PC-9 (cell line): ENCODE measurements around the gene IFI27. TPM values are rescaled to one million over a fixed set of nuclear protein-coding genes. Genes with fewer than 3 reads are reported as not detected.

ENCODE experiments used
- BruUV-seq: library from RNA; stranded (reverse); fragments of 400-500 nt; replicated peaks from 2 replicates; lab custom pipeline; 2021; lab: Mats Ljungman, UMichigan
- CTCF ChIA-PET: fragments of 300-600 bp; sonication (Branson Sonifier 250); formaldehyde crosslinking; loops from one replicate; lab custom pipeline; 2022; ENCODE audit warnings: antibody characterized with exemption; lab: Charles Lee
- POLR2A ChIA-PET: fragments of 300-600 bp; sonication (Branson Sonifier 250); formaldehyde crosslinking; loops from one replicate; lab custom pipeline; 2022; ENCODE audit warnings: antibody characterized with exemption; ENCODE audit not compliant: unreplicated experiment; lab: Charles Lee
- DNase-seq, 2 experiments: peaks; one replicate each; pipeline versions ENCODE4 v3.0.0 to v3.0.0-alpha.2; 2015 to 2022; ENCODE audit warnings: mixed read lengths in 1 of 2
- H2AFZ ChIP-seq: fragments of 200-600 bp; sonication (generic); 2 replicates; pipeline ENCODE4 v1.8.1; 2017; ENCODE audit warnings: antibody characterized with exemption
- H3F3A ChIP-seq: fragments of 200-600 bp; sonication (generic); 2 replicates; pipeline ENCODE4 v1.8.1; 2017; ENCODE audit warnings: antibody characterized with exemption, mild to moderate bottlenecking, low read depth; ENCODE audit not compliant: insufficient read depth
- H3K27ac ChIP-seq: fragments of 200-600 bp; sonication (generic); 2 replicates; pipeline ENCODE4 v1.6.1; 2016; ENCODE audit warnings: mixed run types
- H3K27me3 ChIP-seq: fragments of 200-600 bp; sonication (generic); 2 replicates; pipeline ENCODE4 v1.6.1; 2016; ENCODE audit warnings: low read depth, mixed run types; ENCODE audit not compliant: insufficient read depth
- H3K36me3 ChIP-seq: fragments of 200-600 bp; sonication (generic); 2 replicates; pipeline ENCODE4 v1.6.1; 2016; ENCODE audit warnings: low read depth, mixed run types
- H3K4me1 ChIP-seq: fragments of 200-600 bp; sonication (generic); replicated peaks from 2 replicates; pipeline ENCODE4 v1.6.1; 2016; ENCODE audit warnings: mixed run types; ENCODE audit not compliant: insufficient read depth
- H3K4me2 ChIP-seq: fragments of 200-600 bp; sonication (generic); 2 replicates; pipeline ENCODE4 v1.6.1; 2017; ENCODE audit warnings: mixed run types
- H3K4me3 ChIP-seq: fragments of 200-600 bp; sonication (generic); 2 replicates; pipeline ENCODE4 v1.6.1; 2016; ENCODE audit warnings: mixed run types
- H3K79me2 ChIP-seq: fragments of 200-600 bp; sonication (generic); 2 replicates; pipeline ENCODE4 v1.6.1; 2017; ENCODE audit warnings: low read depth, mixed run types
- H3K9me2 ChIP-seq: fragments of 200-600 bp; sonication (generic); 2 replicates; pipeline ENCODE4 v1.8.1; 2017; ENCODE audit warnings: mild to moderate bottlenecking; ENCODE audit not compliant: insufficient read depth
- H3K9me3 ChIP-seq: fragments of 200-600 bp; sonication (generic); 2 replicates; pipeline ENCODE4 v1.8.1; 2016; ENCODE audit warnings: low read depth; ENCODE audit not compliant: insufficient read depth
- H4K20me1 ChIP-seq: fragments of 200-600 bp; sonication (generic); 2 replicates; pipeline ENCODE4 v1.8.1; 2017; ENCODE audit not compliant: insufficient read depth
- CTCF ChIP-seq: fragments of 200-600 bp; sonication (generic); conservative IDR thresholded peaks from 2 replicates; pipeline ENCODE4 v1.6.1; 2017; ENCODE audit warnings: mixed run types, antibody characterized with exemption, mild to moderate bottlenecking, moderate library complexity
- EZH2 ChIP-seq: fragments of 200-600 bp; sonication (generic); IDR thresholded peaks from 2 replicates; pipeline ENCODE4 v1.8.0; 2017; ENCODE audit warnings: antibody characterized with exemption, low read depth
- intact Hi-C: fragments of 100-400 bp; cut with micrococcal nuclease; formaldehyde crosslinking; loops from one replicate; pipeline ENCODE4 v1.10.0; 2022; ENCODE audit not compliant: unreplicated experiment
- total RNA-seq: library from RNA; stranded (reverse); gene quantifications from 2 replicates; pipeline ENCODE4 v1.2.3, GENCODE V29; 2021

Gene IFI27
- total RNA-seq, 1 experiment from 2014 or later: 1.1 TPM

- DNase-seq: no peak
- no peaks in the 10 kb centered on the region for H3K9me2 ChIP-seq
- H3K36me3 ChIP-seq: no peaks in the 10 kb centered on the region
- ChIA-PET CTCF (no interaction called here), POLR2A (no interaction called here)
- H3K9me3 ChIP-seq: no peaks in the 10 kb centered on the region
- no peaks in the 10 kb centered on the region for H4K20me1 ChIP-seq
- intact Hi-C loops: no loop called here
- no peaks in the 10 kb centered on the region for H3K27me3 ChIP-seq
- BruUV-seq: no TSS peak
- H3K4me1 ChIP-seq: no peaks in the 10 kb centered on the region
- no peak overlapping the region for H3K4me2 ChIP-seq
- no peak overlapping the region for H2AFZ ChIP-seq
- TF ChIP-seq EZH2 (no peak), CTCF (no peak)
- no peak overlapping the region for H3K27ac ChIP-seq
- no peaks in the 10 kb centered on the region for H3K79me2 ChIP-seq
- H3K4me3 ChIP-seq: no peak overlapping the region
- no peaks in the 10 kb centered on the region for H3F3A ChIP-seq
These were observed 32.3 kb downstream of the IFI27 start for GRCh38 chr14:94142836-94143235.

GRCh38 chr14:94143239-94143638 is 32.7 kb downstream of the IFI27 start:
- no peak; the same call in 1 of the 2 replicates for TF ChIP-seq CTCF
- Histone ChIP-seq H4K20me1 (no peaks in the 10 kb centered on the region), H3K27ac (no peak overlapping the region), H2AFZ (no peak overlapping the region), H3K4me2 (no peak overlapping the region), H3K9me2 (no peaks in the 10 kb centered on the region), H3K27me3 (no peaks in the 10 kb centered on the region), H3F3A (no peaks in the 10 kb centered on the region), H3K4me1 (no peaks in the 10 kb centered on the region), H3K79me2 (no peaks in the 10 kb centered on the region), H3K36me3 (no peaks in the 10 kb centered on the region), H3K9me3 (no peaks in the 10 kb centered on the region), H3K4me3 (no peak overlapping the region)
- intact Hi-C loops: no loop called here
- DNase-seq: no peak
- ChIA-PET POLR2A (no interaction called here), CTCF (no interaction called here)
- no TSS peak for BruUV-seq

GRCh38 chr14:94143711-94144110 is 33.2 kb downstream of the IFI27 start:
- no peak overlapping the region for H2AFZ ChIP-seq
- H3K4me3 ChIP-seq: no peak overlapping the region
- no peaks in the 10 kb centered on the region for H4K20me1 ChIP-seq
- H3F3A ChIP-seq: no peaks in the 10 kb centered on the region
- no peaks in the 10 kb centered on the region for H3K9me2 ChIP-seq
- no peak overlapping the region for H3K27ac ChIP-seq
- H3K4me2 ChIP-seq: no peak overlapping the region
- no peak for DNase-seq
- no peaks in the 10 kb centered on the region for H3K36me3 ChIP-seq
- ChIA-PET CTCF (no interaction called here), POLR2A (no interaction called here)
- BruUV-seq: no TSS peak
- TF ChIP-seq EZH2 (no peak), CTCF (no peak)
- intact Hi-C loops: no loop called here
- H3K79me2 ChIP-seq: no peaks in the 10 kb centered on the region
- no peaks in the 10 kb centered on the region for H3K4me1 ChIP-seq
- H3K9me3 ChIP-seq: no peaks in the 10 kb centered on the region
- H3K27me3 ChIP-seq: no peaks in the 10 kb centered on the region
